Loucy (cell line): ENCODE measurements around the gene CD74.

ENCODE experiments used
- H2AFZ ChIP-seq: fragments of 200-600 bp; sonication (generic); 2 replicates; pipeline ENCODE4 v1.6.0; 2016; ENCODE audit warnings: antibody characterized with exemption, mild to moderate bottlenecking, low read length, moderate library complexity
- H3F3A ChIP-seq: fragments of 200-600 bp; 2 replicates; pipeline ENCODE4 v1.6.0; 2016; ENCODE audit warnings: antibody characterized with exemption, low read depth, mild to moderate bottlenecking
- H3K27me3 ChIP-seq: fragments of 200-600 bp; sonication (generic); 2 replicates; pipeline ENCODE4 v1.6.1; 2014; ENCODE audit warnings: low read length, mild to moderate bottlenecking; ENCODE audit not compliant: insufficient read depth, poor library complexity, severe bottlenecking
- H3K36me3 ChIP-seq: fragments of 200-600 bp; sonication (generic); 2 replicates; pipeline ENCODE4 v1.6.1; 2016; ENCODE audit warnings: low read length; ENCODE audit not compliant: insufficient read depth
- H3K4me1 ChIP-seq: fragments of 200-600 bp; sonication (generic); 2 replicates; pipeline ENCODE4 v1.5.1; 2014; ENCODE audit warnings: low read length, mild to moderate bottlenecking; ENCODE audit not compliant: insufficient read depth, poor library complexity, severe bottlenecking
- H3K4me2 ChIP-seq: fragments of 200-600 bp; sonication (generic); 2 replicates; pipeline ENCODE4 v1.6.0; 2014; ENCODE audit warnings: antibody characterized with exemption, low read length, low read depth, mild to moderate bottlenecking; ENCODE audit not compliant: poor library complexity, severe bottlenecking
- H3K4me3 ChIP-seq: fragments of 200-600 bp; sonication (generic); 2 replicates; pipeline ENCODE4 v1.5.1; 2014; ENCODE audit warnings: low read length, mild to moderate bottlenecking, mixed read lengths; ENCODE audit not compliant: poor library complexity, severe bottlenecking
- H3K79me2 ChIP-seq: fragments of 200-600 bp; sonication (generic); 2 replicates; pipeline ENCODE4 v1.6.1; 2014; ENCODE audit warnings: low read length; ENCODE audit not compliant: insufficient read depth
- H3K9ac ChIP-seq: fragments of 200-600 bp; sonication (generic); 2 replicates; pipeline ENCODE4 v1.6.0; 2014; ENCODE audit warnings: mild to moderate bottlenecking, low read depth, low read length, moderate library complexity; ENCODE audit not compliant: poor library complexity, severe bottlenecking
- H3K9me2 ChIP-seq: fragments of 200-600 bp; sonication (generic); replicated peaks from 2 replicates; pipeline ENCODE4 v1.6.1; 2016; ENCODE audit warnings: low read depth, low read length, mixed read lengths
- H3K9me3 ChIP-seq: fragments of 200-600 bp; sonication (generic); 2 replicates; pipeline ENCODE4 v1.6.1; 2014; ENCODE audit warnings: mild to moderate bottlenecking, antibody characterized with exemption, low read length, low read depth; ENCODE audit not compliant: insufficient read depth
- H4K20me1 ChIP-seq: fragments of 200-600 bp; sonication (generic); 2 replicates; pipeline ENCODE4 v1.6.0; 2014; ENCODE audit warnings: antibody characterized with exemption, low read length, mild to moderate bottlenecking; ENCODE audit not compliant: insufficient read depth, poor library complexity, severe bottlenecking
- EZH2phosphoT487 ChIP-seq: fragments of 200-600 bp; IDR thresholded peaks from 2 replicates; pipeline ENCODE4 v1.6.1; 2018; ENCODE audit warnings: antibody characterized with exemption, mild to moderate bottlenecking, moderate library complexity, borderline replicate concordance
- TF ChIP-seq, protein P1 (sequence below): fragments of 200-600 bp; sonication (generic); conservative IDR thresholded peaks from 2 replicates; pipeline ENCODE4 v1.5.1; 2014; ENCODE audit warnings: mild to moderate bottlenecking, antibody characterized with exemption, low read length

Gene CD74

DNA sequence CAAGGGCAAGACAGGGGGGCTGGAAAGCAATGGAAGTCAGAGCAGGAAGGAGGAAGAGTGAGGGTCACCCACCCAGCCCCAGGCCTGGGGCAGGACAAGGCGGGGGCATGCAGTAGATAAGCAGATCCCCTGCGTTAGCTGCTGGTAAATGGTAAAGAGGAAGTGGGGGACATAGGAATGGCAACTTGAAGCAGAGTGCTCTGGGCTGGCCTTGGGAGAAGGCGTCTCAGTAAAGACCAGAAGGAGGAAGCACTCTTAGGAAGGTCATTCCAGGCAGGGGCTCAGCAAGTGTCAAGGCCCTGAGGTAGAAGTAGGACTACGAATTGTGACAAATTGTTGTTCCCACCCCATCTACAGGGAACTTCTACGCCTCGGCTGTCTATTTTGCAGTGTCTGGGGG lies 40.1 kb downstream of the CD74 start:
- H3K27me3 ChIP-seq: no peaks in the 10 kb centered on the region
- TF ChIP-seq, protein P1, sequence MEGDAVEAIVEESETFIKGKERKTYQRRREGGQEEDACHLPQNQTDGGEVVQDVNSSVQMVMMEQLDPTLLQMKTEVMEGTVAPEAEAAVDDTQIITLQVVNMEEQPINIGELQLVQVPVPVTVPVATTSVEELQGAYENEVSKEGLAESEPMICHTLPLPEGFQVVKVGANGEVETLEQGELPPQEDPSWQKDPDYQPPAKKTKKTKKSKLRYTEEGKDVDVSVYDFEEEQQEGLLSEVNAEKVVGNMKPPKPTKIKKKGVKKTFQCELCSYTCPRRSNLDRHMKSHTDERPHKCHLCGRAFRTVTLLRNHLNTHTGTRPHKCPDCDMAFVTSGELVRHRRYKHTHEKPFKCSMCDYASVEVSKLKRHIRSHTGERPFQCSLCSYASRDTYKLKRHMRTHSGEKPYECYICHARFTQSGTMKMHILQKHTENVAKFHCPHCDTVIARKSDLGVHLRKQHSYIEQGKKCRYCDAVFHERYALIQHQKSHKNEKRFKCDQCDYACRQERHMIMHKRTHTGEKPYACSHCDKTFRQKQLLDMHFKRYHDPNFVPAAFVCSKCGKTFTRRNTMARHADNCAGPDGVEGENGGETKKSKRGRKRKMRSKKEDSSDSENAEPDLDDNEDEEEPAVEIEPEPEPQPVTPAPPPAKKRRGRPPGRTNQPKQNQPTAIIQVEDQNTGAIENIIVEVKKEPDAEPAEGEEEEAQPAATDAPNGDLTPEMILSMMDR: no peak
- no peak for TF ChIP-seq EZH2phosphoT487
- H3K4me2 ChIP-seq: no peak overlapping the region
- H3K79me2 ChIP-seq: no peaks in the 10 kb centered on the region
- H3K4me3 ChIP-seq: no peak overlapping the region
- H4K20me1 ChIP-seq: no peaks in the 10 kb centered on the region
- H3K9me2 ChIP-seq: no peaks in the 10 kb centered on the region
- H3F3A ChIP-seq: no peaks in the 10 kb centered on the region
- H3K9me3 ChIP-seq: no peaks in the 10 kb centered on the region
- no peaks in the 10 kb centered on the region for H3K4me1 ChIP-seq
- H3K36me3 ChIP-seq: peaks cover 97% of the 10 kb centered on the region
- no peak overlapping the region for H3K9ac ChIP-seq
- H2AFZ ChIP-seq: no peak overlapping the region

DNA sequence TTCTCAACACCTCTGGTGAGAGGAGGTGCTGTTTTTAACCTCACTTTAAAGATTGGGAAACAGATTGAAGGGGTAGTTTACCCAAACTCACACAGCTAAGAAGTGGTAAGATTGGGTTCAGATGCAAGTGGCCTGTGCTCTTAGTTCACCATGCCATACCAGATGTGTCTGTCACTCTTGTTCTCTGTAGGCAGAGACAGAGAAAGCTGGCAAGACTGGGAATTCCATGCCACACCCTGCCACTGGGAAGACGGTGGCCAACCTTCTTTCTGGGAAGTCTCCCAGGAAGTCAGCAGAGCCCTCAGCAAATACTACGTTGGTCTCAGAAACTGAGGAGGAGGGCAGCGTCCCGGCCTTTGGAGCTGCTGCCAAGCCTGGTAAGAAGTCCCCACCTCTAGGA lies 44.2 kb downstream of the CD74 start:
- Histone ChIP-seq H4K20me1 (no peaks in the 10 kb centered on the region), H2AFZ (no peak overlapping the region), H3K9ac (no peak overlapping the region), H3K4me3 (no peak overlapping the region), H3K4me1 (no peaks in the 10 kb centered on the region), H3F3A (no peaks in the 10 kb centered on the region), H3K79me2 (no peaks in the 10 kb centered on the region), H3K27me3 (no peaks in the 10 kb centered on the region), H3K36me3 (peaks cover 88% of the 10 kb centered on the region), H3K9me3 (no peaks in the 10 kb centered on the region), H3K4me2 (no peak overlapping the region), H3K9me2 (no peaks in the 10 kb centered on the region)
- no peak for TF ChIP-seq EZH2phosphoT487
- TF ChIP-seq, protein P1: no peak

DNA sequence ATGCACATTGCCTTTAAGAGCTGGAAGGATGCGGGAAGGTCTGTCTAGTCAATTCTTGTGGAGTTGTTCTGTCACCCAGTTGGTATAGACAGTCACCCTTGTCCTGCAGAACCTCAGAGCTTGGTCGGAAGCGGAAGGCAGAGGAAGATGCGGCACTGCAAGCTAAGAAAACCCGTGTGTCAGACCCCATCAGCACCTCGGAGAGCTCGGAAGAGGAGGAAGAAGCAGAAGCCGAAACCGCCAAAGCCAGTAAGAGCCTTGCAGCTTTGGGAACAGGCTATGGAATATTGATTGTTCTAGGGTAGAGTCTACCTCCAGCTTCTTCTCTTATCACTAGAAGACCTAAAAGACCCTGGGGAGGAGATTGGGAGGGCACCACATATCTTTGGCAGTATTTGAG lies 48.7 kb downstream of the CD74 start:
- Histone ChIP-seq H4K20me1 (peaks cover 19% of the 10 kb centered on the region), H3K9ac (no peak overlapping the region), H3K4me2 (no peak overlapping the region), H3F3A (no peaks in the 10 kb centered on the region), H3K36me3 (peaks cover 71% of the 10 kb centered on the region), H3K9me2 (no peaks in the 10 kb centered on the region), H2AFZ (no peak overlapping the region), H3K4me3 (no peak overlapping the region), H3K27me3 (no peaks in the 10 kb centered on the region), H3K79me2 (peaks cover 38% of the 10 kb centered on the region), H3K9me3 (no peaks in the 10 kb centered on the region), H3K4me1 (peaks cover 14% of the 10 kb centered on the region)
- no peak for TF ChIP-seq EZH2phosphoT487
- TF ChIP-seq, protein P1: no peak
